Keratinocyte (primary cell): ENCODE results near the gene S1PR3. TPM values are rescaled to one million over a fixed set of nuclear protein-coding genes. Genes with fewer than 3 reads are reported as not detected.

ENCODE experiments used
- DNase-seq: peaks from one replicate; pipeline ENCODE4 v3.0.0-alpha.2; 2011; ENCODE audit warnings: low read depth, missing footprints, low spot score
- FAIRE-seq: peaks from 2 replicates; lab custom pipeline; 2011; peaks lifted over from hg19 to GRCh38; lab: Jason Lieb, UNC
- H2AFZ ChIP-seq: 2 replicates; pipeline ENCODE4 v1.6.0; 2012; ENCODE audit warnings: low read length, control low read depth, inconsistent platforms; ENCODE audit not compliant: control insufficient read depth
- H3K27ac ChIP-seq: 2 replicates; pipeline ENCODE4 v1.5.1; 2011; ENCODE audit warnings: low read length; ENCODE audit not compliant: control insufficient read depth, insufficient read depth
- H3K27me3 ChIP-seq: 3 replicates; pipeline ENCODE4 v1.6.0; 2011; ENCODE audit warnings: low read length; ENCODE audit not compliant: control insufficient read depth, insufficient read depth; ENCODE audit errors: extremely low read depth
- H3K36me3 ChIP-seq, 2 experiments: 2 replicates in 1 of 2; 3 replicates in 1 of 2; pipeline ENCODE4 v1.5.1; 2011; ENCODE audit warnings: low read length in 2 of 2, mild to moderate bottlenecking in 1 of 2; ENCODE audit not compliant: control insufficient read depth in 2 of 2, insufficient read depth in 2 of 2; ENCODE audit errors: extremely low read depth in 1 of 2
- H3K4me1 ChIP-seq: 3 replicates; pipeline ENCODE4 v1.5.1; 2011; ENCODE audit warnings: low read length; ENCODE audit not compliant: control insufficient read depth, insufficient read depth; ENCODE audit errors: extremely low read depth
- H3K4me2 ChIP-seq: 3 replicates; pipeline ENCODE4 v1.6.0; 2011; ENCODE audit warnings: low read depth, low read length; ENCODE audit not compliant: control insufficient read depth, insufficient read depth; ENCODE audit errors: extremely low read depth
- H3K4me3 ChIP-seq, 3 experiments: fragments of 200-600 bp in 1 of 3; sonication (generic) in 1 of 3; 2 replicates in 2 of 3; 3 replicates in 1 of 3; pipeline ENCODE4 v1.5.1; 2011 to 2016; ENCODE audit warnings: low read length in 3 of 3, mild to moderate bottlenecking in 3 of 3, control low read depth in 2 of 3, inconsistent platforms in 1 of 3, low read depth in 1 of 3, mixed read lengths in 1 of 3, mixed run types in 1 of 3, moderate library complexity in 1 of 3; ENCODE audit not compliant: control insufficient read depth in 2 of 3, insufficient read depth in 2 of 3; ENCODE audit errors: extremely low read depth in 1 of 3
- H3K79me2 ChIP-seq: 2 replicates; pipeline ENCODE4 v1.6.0; 2012; ENCODE audit warnings: low read length; ENCODE audit not compliant: control insufficient read depth, insufficient read depth
- H3K9ac ChIP-seq: 3 replicates; pipeline ENCODE4 v1.6.0; 2011; ENCODE audit warnings: low read length; ENCODE audit not compliant: control insufficient read depth, insufficient read depth; ENCODE audit errors: extremely low read depth
- H3K9me1 ChIP-seq: 3 replicates; pipeline ENCODE4 v1.6.0; 2011; ENCODE audit warnings: low read length; ENCODE audit not compliant: control insufficient read depth, insufficient read depth; ENCODE audit errors: extremely low read depth
- H3K9me3 ChIP-seq: 2 replicates; pipeline ENCODE4 v1.5.1; 2012; ENCODE audit warnings: low read depth, low read length; ENCODE audit not compliant: control insufficient read depth
- H4K20me1 ChIP-seq: 3 replicates; pipeline ENCODE4 v1.6.0; 2011; ENCODE audit warnings: low read length; ENCODE audit not compliant: control insufficient read depth, insufficient read depth; ENCODE audit errors: extremely low read depth
- EZH2 ChIP-seq: IDR thresholded peaks from one replicate; pipeline ENCODE4 v1.6.1; 2012; ENCODE audit warnings: inconsistent platforms, mild to moderate bottlenecking, low read length, moderate library complexity
- dilution Hi-C: fragments of 300-500 bp; cut with MboI; formaldehyde crosslinking; loops from one replicate; pipeline ENCODE4 v1.7.0; 2020; ENCODE audit warnings: low sequenced_read_pairs; ENCODE audit not compliant: extremely low pct_ligation_motif_present
- polyA plus RNA-seq, 5 experiments: library from polyadenylated mRNA; depleted of rRNA in 3 of 5; stranded (reverse) in 3 of 5; stranded (forward) in 1 of 5; unstranded in 1 of 5; fragments of >200 nt; gene quantifications; 1 replicate in 1 of 5; 2 replicates in 3 of 5; 3 replicates in 1 of 5; pipeline versions ENCODE4 v1.2.1 to v1.2.3, GENCODE V29; 2011 to 2012; ENCODE audit warnings: missing spikeins in 2 of 5, low read depth in 1 of 5, low replicate concordance in 1 of 5
- TF ChIP-seq, protein P1 (sequence below), 3 experiments: IDR thresholded peaks in 1 of 3; conservative IDR thresholded peaks in 1 of 3; optimal IDR thresholded peaks in 1 of 3; 2 replicates in 2 of 3; 3 replicates in 1 of 3; pipeline versions ENCODE3 to v1.5.1; 2011; ENCODE audit warnings: low read length in 3 of 3, mild to moderate bottlenecking in 3 of 3, moderate library complexity in 2 of 3, control low read depth in 1 of 3, inconsistent platforms in 1 of 3; ENCODE audit not compliant: insufficient read depth in 2 of 3; ENCODE audit errors: extremely low read depth in 1 of 3

S1PR3 gene
- polyA plus RNA-seq, 1 donor (not counting 4 experiments of a cell fraction or from before 2014, with no cell fraction given): 4.1 TPM

DNA sequence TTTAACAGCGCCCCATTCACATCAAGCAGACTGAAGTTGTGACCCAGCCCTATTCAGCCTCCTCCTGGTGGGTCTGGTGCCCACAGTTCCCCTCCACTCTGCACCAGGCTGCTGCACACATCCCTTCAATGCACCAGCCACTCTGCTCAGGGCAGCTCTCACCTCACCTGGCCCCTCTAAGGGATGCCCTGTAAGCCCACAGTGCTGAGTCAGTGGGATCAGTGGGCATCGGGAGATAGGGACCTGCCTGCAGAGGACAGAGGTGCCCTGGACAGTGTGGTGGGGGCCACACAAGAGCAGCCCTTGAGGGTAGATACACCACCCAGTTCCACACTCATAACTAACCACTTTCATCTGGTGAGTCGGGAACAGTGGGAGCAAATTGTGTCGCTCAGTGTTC lies 38.3 kb upstream of the S1PR3 start:
- no peak overlapping the region for H3K27ac ChIP-seq
- H4K20me1 ChIP-seq: no peaks in the 10 kb centered on the region
- H3K36me3 ChIP-seq: no peaks in the 10 kb centered on the region
- no peaks in the 10 kb centered on the region for H3K9me3 ChIP-seq
- H3K79me2 ChIP-seq: no peaks in the 10 kb centered on the region
- H3K27me3 ChIP-seq: no peaks in the 10 kb centered on the region
- DNase-seq: no peak
- TF ChIP-seq EZH2: no peak
- TF ChIP-seq, protein P1, sequence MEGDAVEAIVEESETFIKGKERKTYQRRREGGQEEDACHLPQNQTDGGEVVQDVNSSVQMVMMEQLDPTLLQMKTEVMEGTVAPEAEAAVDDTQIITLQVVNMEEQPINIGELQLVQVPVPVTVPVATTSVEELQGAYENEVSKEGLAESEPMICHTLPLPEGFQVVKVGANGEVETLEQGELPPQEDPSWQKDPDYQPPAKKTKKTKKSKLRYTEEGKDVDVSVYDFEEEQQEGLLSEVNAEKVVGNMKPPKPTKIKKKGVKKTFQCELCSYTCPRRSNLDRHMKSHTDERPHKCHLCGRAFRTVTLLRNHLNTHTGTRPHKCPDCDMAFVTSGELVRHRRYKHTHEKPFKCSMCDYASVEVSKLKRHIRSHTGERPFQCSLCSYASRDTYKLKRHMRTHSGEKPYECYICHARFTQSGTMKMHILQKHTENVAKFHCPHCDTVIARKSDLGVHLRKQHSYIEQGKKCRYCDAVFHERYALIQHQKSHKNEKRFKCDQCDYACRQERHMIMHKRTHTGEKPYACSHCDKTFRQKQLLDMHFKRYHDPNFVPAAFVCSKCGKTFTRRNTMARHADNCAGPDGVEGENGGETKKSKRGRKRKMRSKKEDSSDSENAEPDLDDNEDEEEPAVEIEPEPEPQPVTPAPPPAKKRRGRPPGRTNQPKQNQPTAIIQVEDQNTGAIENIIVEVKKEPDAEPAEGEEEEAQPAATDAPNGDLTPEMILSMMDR (optimal IDR thresholded peaks at IDR 0.05 in 1 of 3, IDR thresholded peaks at IDR 0.05 in 1 of 3, conservative IDR thresholded peaks at IDR 0.05 in 1 of 3; ENCODE audit: extremely low read depth in 1 of 3, insufficient read depth in 2 of 3, low read length in 3 of 3): no peak
- H3K4me2 ChIP-seq: no peak overlapping the region
- H3K4me3 ChIP-seq: no peak overlapping the region
- dilution Hi-C loops: no loop called here
- H2AFZ ChIP-seq: no peak overlapping the region
- H3K9ac ChIP-seq: no peak overlapping the region
- H3K9me1 ChIP-seq: no peaks in the 10 kb centered on the region
- no peak for FAIRE-seq
- peaks cover 4% of the 10 kb centered on the region for H3K4me1 ChIP-seq

GRCh38 chr9:88953381-88954029 lies 37.8 kb upstream of the S1PR3 start:
- H3K27me3 ChIP-seq: no peaks in the 10 kb centered on the region
- no peak for TF ChIP-seq EZH2
- TF ChIP-seq, protein P1 (optimal IDR thresholded peaks at IDR 0.05 in 1 of 3, IDR thresholded peaks at IDR 0.05 in 1 of 3, conservative IDR thresholded peaks at IDR 0.05 in 1 of 3; ENCODE audit: extremely low read depth in 1 of 3, insufficient read depth in 2 of 3, low read length in 3 of 3): no peak
- no peaks in the 10 kb centered on the region for H3K9me3 ChIP-seq
- H3K9me1 ChIP-seq: no peaks in the 10 kb centered on the region
- H3K36me3 ChIP-seq: no peaks in the 10 kb centered on the region
- H3K79me2 ChIP-seq: no peaks in the 10 kb centered on the region
- peaks cover 4% of the 10 kb centered on the region for H3K4me1 ChIP-seq
- no peak overlapping the region for H3K4me2 ChIP-seq
- no peaks in the 10 kb centered on the region for H4K20me1 ChIP-seq
- no peak overlapping the region for H3K4me3 ChIP-seq
- no peak overlapping the region for H2AFZ ChIP-seq
- FAIRE-seq (no peak), DNase-seq (no peak)
- dilution Hi-C loops: no loop called here
- no peak overlapping the region for H3K27ac ChIP-seq
- H3K9ac ChIP-seq: no peak overlapping the region
